Measurements from ENCODE around the gene KANSL1L.

The KANSL1L gene

DNA sequence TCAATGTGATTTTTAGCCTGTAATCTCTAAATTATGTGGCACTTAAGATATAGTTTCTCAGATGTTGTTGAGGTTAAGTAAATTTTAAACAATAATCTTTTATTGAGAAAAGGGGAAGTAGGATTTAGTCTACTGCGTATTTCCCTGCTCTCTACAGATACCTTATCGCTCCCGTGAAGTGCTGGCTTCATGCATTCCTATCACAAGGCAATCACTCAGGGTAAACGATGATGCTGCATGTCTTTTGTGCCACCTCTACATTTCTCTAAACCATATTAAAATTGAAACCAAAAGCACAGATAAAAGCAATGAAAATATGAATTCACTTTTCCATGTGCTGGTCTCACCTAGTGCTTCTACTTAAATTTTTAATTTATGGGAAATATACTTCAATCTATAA is 183.2 kb downstream of the KANSL1L start:
- DNase-seq (ENCODE audit: extremely low read depth, low read depth), result no peak
- TF ChIP-seq, protein P1, sequence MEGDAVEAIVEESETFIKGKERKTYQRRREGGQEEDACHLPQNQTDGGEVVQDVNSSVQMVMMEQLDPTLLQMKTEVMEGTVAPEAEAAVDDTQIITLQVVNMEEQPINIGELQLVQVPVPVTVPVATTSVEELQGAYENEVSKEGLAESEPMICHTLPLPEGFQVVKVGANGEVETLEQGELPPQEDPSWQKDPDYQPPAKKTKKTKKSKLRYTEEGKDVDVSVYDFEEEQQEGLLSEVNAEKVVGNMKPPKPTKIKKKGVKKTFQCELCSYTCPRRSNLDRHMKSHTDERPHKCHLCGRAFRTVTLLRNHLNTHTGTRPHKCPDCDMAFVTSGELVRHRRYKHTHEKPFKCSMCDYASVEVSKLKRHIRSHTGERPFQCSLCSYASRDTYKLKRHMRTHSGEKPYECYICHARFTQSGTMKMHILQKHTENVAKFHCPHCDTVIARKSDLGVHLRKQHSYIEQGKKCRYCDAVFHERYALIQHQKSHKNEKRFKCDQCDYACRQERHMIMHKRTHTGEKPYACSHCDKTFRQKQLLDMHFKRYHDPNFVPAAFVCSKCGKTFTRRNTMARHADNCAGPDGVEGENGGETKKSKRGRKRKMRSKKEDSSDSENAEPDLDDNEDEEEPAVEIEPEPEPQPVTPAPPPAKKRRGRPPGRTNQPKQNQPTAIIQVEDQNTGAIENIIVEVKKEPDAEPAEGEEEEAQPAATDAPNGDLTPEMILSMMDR (IDR thresholded peaks at IDR 0.05; ENCODE audit: low read depth, low read length, missing control alignments), result no peak

DNA sequence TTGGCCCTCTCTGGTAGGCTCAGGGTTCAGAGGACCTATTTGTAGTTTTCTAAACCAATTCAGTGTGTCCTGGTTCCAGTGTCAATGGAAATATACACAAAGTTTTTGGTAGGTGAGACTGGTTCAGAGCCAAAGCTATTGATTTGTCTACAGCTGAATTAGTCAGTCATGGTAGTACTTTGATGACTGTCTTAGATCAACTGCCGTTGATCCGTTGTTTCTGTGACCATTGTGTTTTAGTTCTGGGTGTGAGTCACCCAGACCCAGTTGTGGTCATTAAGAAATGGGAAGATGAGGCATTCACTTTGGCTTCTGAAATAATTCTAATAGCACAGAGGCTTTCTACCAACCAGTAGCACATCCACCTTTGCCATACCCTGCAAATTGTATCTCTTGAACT is 184.8 kb downstream of the KANSL1L start:
- no peak overlapping the region for H3K4me3 ChIP-seq (replicated peaks; ENCODE audit: low read depth, low read length)
- TF ChIP-seq, protein P1 (IDR thresholded peaks at IDR 0.05; ENCODE audit: low read depth, low read length, missing control alignments), result no peak
- DNase-seq (ENCODE audit: extremely low read depth, low read depth), result no peak

More for the DNA sequence above, 183.2 kb downstream of the KANSL1L start:
- no peak overlapping the region for H3K4me3 ChIP-seq (replicated peaks; ENCODE audit: low read depth, low read length)

DNA sequence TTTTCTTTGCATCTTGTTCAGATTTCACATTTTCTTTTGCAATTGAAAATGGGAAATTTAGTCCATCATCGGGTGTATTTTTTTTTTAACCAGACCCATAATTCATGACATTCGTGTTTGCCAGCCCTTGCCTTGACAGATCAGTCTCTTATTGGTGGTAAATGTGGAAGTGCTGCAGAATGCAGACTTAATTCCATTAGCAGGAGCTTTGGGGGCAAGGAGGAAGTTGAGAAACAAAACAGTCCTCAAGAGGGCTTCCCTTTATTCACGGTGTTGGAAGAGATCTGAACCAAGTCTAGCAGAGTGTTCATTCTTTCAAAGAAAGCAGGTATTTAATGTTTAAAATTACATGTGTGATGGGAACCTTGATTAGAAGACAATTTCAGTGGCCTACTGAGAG is 185.3 kb downstream of the KANSL1L start:
- TF ChIP-seq, protein P1 (IDR thresholded peaks at IDR 0.05; ENCODE audit: low read depth, low read length, missing control alignments), result no peak

DNA sequence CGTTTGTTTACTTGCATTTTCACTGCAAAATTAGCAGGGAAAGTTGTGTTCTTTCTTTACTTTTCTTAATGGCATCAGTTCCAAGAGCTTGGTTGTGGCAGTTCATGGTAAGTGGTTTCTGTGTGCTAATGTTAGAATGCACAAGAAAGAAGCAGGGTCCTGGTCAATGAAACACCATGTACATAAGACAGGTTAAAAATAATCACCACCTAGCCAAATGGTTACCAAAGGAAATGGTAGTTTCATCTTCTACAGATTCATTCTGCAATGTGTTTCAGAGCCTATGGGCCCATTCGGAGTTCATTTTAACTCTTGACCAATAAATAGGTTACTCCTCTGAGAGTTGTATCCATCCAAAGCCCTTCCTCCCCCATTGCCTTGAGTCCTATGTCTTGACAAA is 186.9 kb downstream of the KANSL1L start:
- no peak overlapping the region for H3K4me3 ChIP-seq (replicated peaks; ENCODE audit: low read depth, low read length)
- DNase-seq (ENCODE audit: extremely low read depth, low read depth), result no peak
- TF ChIP-seq, protein P1 (IDR thresholded peaks at IDR 0.05; ENCODE audit: low read depth, low read length, missing control alignments), result no peak

More for the DNA sequence above, 185.3 kb downstream of the KANSL1L start:
- H3K4me3 ChIP-seq (replicated peaks; ENCODE audit: low read depth, low read length), result no peak overlapping the region
- DNase-seq (ENCODE audit: extremely low read depth, low read depth), result no peak

DNA sequence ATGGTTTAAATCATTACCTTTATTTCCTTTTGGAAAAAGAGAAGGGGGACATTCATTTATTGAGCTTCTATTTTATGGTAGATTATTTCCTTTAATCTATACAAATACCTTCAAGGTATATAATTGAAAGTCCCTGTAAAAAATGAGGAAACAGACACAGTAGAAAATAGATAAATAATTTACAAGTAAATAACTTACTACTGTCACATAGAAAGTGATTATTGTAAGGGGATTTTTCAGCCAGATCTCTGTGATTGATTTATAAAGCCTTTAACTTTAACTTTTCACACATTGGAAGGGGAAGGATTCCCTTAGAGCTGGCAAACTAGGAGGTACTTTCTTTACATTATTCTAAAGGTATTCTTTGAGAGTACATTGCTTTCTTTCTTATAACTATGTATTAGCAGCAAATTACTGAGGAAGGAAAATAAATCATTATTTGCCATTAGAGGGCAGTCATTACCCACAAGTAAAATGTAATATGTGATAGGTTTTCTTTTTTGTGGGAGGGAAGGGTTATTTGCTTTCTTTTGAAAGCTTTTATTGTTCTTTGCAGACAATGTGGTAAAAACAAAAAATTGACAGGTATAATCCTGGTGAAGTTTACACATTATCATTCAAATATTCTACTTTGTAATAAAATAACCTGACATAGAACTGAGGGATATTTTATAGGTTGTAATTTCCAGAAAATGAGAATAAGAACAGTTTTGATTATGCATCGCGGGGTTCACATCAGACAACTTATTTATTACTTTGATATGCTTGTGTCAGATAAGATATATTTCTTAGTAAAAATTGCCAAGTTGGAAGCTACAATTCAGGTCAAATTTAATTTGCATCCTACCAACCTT is 193.6 kb downstream of the KANSL1L start:
- H3K4me3 ChIP-seq (replicated peaks; ENCODE audit: low read depth, low read length), result no peak overlapping the region
- TF ChIP-seq, protein P1 (IDR thresholded peaks at IDR 0.05; ENCODE audit: low read depth, low read length, missing control alignments), result no peak
- DNase-seq (ENCODE audit: extremely low read depth, low read depth), result peak; percentile 9

DNA sequence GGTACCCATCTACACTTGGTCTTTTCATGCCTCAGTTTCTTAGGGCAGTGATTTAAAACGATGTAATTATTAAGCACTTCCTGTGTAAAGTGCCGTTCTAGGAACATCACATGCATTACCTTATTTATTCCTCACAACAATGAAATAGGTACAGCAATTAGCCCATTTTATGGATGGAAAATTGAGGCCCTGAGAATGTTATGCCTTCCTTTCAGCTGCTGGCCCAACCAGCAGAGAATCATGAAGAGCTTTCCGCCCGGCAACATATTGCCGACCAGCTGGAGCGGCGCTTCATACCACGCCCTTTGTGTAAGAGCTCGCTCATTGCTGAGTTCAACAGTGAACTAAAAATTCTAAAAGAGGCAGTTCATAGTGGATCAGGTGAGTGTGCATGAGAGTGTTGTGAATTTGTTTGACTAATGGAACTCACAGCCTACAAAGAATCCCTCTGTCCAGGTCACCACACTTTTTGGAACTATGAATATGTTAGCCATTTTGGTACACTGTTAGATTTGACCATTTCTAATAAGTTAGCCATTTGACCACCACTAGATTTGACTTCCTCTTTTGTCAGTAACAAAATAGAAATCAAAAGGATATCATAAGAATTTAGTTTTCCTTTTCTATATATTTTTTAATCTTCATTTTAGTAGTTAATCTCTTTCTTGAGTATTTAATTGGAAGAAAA is 194.4 kb downstream of the KANSL1L start:
- H3K4me3 ChIP-seq (replicated peaks; ENCODE audit: low read depth, low read length), result no peak overlapping the region
- TF ChIP-seq, protein P1 (IDR thresholded peaks at IDR 0.05; ENCODE audit: low read depth, low read length, missing control alignments), result no peak
- DNase-seq (ENCODE audit: extremely low read depth, low read depth), result no peak

Measured in HFF-Myc (cell line).